HG03378 (cell line): Measurements from ENCODE around the gene TM4SF1.
A peak's percentile ranks its signal among the peaks of the same experiment; 100 is the strongest.

Source experiments
- ATAC-seq: cut with Tn5 transposase; IDR thresholded peaks from one replicate; pipeline ENCODE4 v1.9.1; 2021; ENCODE audit warnings: mild to moderate bottlenecking, moderate library complexity; ENCODE audit not compliant: unreplicated experiment

Gene TM4SF1

GRCh38 chr3:149377408-149378364 is at the start of gene TM4SF1:
Gene TM4SF1, minus strand, starts transcription at chr3:149377649. Its CDS starts 102 bp downstream, at chr3:149377547.
- ATAC-seq, result no peak

DNA sequence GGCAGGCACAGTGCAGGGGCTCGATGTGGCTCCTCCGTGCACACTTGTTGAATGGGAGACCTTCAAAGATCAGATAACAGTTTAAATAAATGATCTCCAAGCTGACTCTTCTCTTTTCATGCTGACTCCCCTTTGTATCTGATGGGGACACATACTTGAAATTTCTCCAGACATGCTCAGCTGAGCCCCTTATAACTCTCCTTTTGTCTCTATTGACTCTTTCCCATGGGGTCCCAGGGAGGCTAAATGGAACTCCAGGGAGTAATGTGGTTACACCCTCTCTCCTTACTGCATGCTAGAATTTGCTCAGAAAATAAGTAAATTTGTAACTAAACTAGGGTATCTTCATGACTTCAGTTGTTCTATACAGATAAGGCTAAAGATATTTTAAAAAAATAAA is 48.9 kb upstream of the TM4SF1 start:
- no peak for ATAC-seq

GRCh38 chr3:149424918-149425317 is 47.5 kb upstream of the TM4SF1 start:
- no peak for ATAC-seq

- no peak for ATAC-seq
These were observed 44.3 kb upstream of the TM4SF1 start for GRCh38 chr3:149421764-149422163.

DNA sequence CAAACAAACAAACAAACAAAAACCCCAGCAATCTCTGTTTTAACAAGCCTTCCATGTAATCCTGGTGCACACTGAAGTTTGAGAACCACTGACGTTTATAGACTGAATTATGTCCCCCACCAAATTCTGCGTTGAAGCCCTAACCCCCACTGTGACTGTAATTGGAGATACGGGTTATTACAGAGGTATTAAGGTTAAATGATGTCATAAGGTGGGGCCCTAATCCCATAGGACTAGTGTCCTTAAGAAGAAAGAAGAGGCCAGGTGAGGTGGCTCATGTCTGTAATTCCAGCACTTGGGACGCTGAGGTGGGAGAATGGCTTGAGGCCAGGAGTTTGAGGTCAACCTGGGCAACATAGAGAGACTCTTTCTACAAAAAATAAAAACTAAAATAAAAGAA is 42.4 kb upstream of the TM4SF1 start:
- ATAC-seq, result no peak

DNA sequence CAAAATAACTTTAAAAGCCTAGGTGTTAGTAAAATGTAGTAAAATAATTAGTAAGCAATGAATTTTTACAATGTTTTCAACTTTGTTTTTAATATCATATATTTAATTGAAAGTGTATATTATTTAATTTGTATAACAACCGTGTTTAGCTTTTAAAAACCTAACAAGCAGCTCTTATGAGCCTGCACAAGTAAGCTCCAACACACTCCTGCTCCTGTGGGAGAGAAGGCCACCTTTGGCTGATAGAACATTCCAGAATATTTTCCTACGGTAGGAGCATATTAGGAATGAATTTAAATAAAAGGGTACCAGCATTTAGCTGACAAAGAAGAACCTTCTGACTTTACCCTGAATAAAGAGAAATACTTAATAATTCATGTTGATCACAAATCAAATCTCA is 40.3 kb upstream of the TM4SF1 start:
- ATAC-seq, result no peak

DNA sequence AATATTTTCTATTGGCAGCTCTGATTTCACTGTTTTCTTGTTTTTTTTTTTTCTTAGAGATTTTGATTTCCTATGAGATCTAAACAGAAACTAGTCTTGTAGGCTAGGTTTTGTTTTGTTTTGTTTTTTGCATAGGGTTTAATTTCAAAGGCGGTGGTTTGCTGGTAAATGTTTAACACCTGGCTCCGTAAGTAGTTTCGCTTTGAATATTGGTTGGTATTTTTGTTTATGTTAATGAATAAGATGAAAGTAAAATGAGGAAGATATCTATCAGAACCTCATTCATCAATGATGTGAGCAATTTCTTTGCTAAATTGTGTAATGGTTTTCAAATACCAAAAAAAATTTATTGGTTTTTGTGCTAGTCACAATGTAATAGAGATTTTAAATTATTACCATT is 39.7 kb upstream of the TM4SF1 start:
- peak; percentile 85 for ATAC-seq

GRCh38 chr3:149415484-149415883 is 38.0 kb upstream of the TM4SF1 start:
- ATAC-seq, result no peak

DNA sequence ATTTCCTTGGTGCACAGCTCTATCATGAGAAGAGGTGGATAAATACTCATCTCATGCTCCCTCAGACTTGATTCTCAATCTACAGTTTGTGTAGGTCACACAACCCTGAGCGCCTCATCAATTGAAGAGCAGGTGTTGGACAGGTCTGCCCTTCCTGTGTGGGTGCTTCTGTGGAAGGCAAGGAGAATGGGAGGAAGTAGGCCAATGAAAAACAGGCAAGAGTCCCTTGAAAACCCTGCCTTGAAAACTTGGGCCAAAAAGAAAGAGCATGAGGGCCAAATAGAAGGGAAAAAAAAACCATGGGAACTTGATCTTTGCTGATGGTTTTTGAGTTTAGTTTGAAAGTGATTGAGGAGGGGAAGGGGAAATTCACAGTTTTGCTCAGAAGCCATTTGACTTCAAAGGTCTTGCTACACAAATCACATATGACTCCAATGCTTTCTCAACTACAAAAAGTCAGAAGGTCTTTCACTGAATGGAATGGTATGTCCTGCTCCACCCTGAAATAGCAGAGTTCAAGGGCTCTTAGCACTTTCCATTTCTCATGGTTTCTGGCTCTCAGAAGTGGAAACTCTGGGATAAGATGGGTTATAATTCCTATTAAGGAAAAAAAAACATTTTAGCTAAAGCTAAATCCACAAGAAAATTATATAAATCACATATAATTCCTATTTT is 37.2 kb upstream of the TM4SF1 start:
- ATAC-seq, result no peak

- no peak for ATAC-seq
These were observed 34.1 kb upstream of the TM4SF1 start for GRCh38 chr3:149411583-149411982.

DNA sequence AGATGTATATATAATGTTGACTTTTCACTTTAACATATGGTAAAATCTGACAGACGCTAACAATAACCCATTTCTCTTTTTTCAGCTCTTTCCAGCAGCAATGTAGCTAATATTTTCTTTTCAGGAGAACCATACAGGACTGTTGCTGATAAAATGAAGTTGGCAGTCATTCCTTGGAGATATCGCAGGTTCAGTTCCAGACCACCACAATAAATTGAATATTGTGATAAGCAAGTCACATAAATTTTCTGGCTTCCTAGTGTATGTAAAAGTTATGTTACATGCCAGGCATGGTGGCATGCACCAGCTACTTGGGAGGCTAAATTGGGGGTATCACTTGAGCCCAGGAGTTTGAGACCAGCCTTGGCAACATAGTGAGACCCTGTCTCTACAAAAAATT is 31.9 kb upstream of the TM4SF1 start:
- no peak for ATAC-seq

GRCh38 chr3:149407898-149408297 is 30.4 kb upstream of the TM4SF1 start:
- ATAC-seq, result no peak

DNA sequence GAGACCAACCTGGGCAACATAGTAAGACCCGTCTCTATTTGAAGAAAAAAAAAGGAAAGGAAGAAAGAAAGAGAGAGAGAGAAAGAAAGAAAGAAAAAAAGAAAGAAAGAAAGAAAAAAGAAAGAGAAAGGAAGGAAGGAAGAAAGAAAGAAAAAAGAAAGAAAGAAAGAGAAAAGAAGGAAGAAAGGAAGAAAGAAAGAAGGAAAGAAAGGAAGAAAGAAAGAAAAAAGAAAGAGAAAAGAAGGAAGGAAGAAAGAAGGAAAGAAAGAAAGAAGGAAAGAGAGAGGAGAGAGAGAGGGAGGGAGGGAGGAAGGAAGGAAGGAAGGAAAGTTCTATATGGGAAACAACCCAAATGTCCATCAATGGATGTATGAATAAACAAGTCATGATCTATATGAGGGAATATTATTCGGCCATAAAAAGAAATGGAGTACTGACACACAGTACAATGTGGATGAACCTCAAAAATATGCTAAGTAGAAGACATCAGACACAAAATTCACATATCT is 28.8 kb upstream of the TM4SF1 start:
- no peak for ATAC-seq

GRCh38 chr3:149403443-149403842 is 26.0 kb upstream of the TM4SF1 start:
- no peak for ATAC-seq

DNA sequence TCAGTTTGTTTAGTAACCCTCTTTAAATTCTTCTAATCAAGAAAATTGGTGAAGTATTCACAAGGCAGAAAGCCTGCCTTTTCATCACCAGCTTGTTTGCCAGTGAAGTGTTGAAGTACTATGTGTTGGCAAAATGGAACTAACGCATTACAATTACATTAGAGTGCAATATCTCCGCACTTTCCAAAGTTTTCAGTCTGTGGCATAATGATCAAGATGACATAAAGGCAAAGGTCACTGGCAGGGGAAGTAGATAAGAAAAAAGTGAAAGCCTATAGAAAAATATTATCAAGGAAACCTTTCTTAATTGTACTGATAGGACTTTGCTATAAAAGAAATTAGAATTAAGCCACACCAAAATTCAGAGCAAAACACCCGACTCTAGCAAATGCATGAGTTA is 25.0 kb upstream of the TM4SF1 start:
- ATAC-seq, result no peak

DNA sequence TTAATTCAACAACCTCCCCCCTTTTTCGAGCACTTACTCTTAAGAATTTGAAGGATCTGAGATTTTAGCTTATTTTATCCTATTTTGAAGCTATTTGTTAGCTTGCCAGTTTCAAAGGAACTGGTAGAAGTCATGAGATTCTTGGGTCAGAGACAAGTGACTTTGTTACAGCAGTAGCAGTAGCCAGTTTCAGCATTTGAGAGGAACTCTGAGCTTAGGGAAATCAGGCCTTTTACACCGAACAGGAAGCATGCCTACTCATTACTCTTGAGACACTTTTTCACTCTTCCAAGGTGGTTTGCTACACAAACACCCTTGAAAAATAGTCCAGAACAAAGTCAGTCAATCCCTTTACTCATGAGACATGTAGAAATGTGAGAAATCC is 24.5 kb upstream of the TM4SF1 start:
- no peak for ATAC-seq

- ATAC-seq, result no peak
These were observed 23.9 kb upstream of the TM4SF1 start for GRCh38 chr3:149401212-149401925.

GRCh38 chr3:149400645-149401044 is 23.2 kb upstream of the TM4SF1 start:
- ATAC-seq, result no peak

GRCh38 chr3:149398296-149398695 is 20.8 kb upstream of the TM4SF1 start:
- no peak for ATAC-seq

DNA sequence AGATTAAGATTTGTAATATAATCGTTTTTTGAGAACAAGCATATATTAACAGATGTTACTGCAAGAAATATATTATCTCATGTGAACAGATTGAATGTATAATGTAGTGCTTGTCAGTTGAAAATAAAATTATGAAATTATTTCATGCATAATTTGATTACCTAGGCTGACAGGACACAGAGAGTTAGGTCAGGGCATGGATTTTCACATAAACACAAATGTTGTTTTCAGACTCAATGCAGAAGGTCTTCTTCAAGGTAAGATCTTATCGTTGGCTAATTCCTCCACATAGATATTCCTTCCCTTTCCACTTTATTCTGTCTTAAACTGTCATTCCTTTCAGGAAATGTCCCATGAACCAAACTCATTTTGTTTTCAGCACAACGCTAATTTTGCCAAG is 20.1 kb upstream of the TM4SF1 start:
- no peak for ATAC-seq

DNA sequence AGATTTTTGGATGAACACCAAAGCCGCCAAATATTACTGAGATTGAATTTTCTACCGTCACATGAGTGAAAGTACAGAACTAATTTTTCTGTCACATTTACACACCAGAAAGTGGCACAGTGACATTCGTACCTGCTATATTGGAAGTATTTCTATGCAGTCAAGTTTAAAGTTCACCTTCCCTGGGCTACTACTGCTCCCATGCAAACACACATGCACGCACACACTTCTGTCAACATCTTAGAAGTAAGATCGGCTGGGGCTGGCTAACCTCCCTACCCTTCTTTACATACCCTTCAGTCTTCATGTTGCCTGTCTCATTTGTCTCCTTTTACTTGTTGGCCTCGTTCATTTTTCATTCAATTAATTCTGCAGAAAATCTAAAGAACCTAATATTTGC is 19.0 kb upstream of the TM4SF1 start:
- no peak for ATAC-seq
